GM21717 (cell line): Measurements from ENCODE around the gene MCUB.
A peak's percentile ranks its signal among the peaks of the same experiment; 100 is the strongest.

Source experiments
- ATAC-seq: cut with Tn5 transposase; IDR thresholded peaks from one replicate; pipeline ENCODE4 v1.9.1; 2021; ENCODE audit warnings: mild to moderate bottlenecking, moderate library complexity; ENCODE audit not compliant: unreplicated experiment

MCUB gene

GRCh38 chr4:109728385-109728784, 168.3 kb downstream of the MCUB start:
- ATAC-seq = no peak

GRCh38 chr4:109729117-109729717, 169.2 kb downstream of the MCUB start:
- ATAC-seq = no peak

- ATAC-seq = peak; percentile 85
Measured at GRCh38 chr4:109729718-109730618, 169.9 kb downstream of the MCUB start, which contains the start of gene PLA2G12A. Gene PLA2G12A, minus strand, starts transcription at chr4:109730070. Its CDS starts 261 bp downstream, at chr4:109729809.

GRCh38 chr4:109730619-109731545, 170.8 kb downstream of the MCUB start:
- ATAC-seq = no peak

GRCh38 chr4:109733728-109734127, 173.7 kb downstream of the MCUB start:
- ATAC-seq = no peak

GRCh38 chr4:109735566-109736365, 175.7 kb downstream of the MCUB start:
- no peak for ATAC-seq
